GM12878 (cell line): ENCODE measurements around the gene PRSS56. TPM values are rescaled to one million over a fixed set of nuclear protein-coding genes. Genes with fewer than 3 reads are reported as not detected.

Experiments used
- ATAC-seq: fragments of 200-7000 bp; cut with Tn5 transposase; 3 replicates; pipeline ENCODE4 v1.9.1; 2020; ENCODE audit warnings: mild to moderate bottlenecking, moderate library complexity
- BruUV-seq: library from RNA; stranded (reverse); fragments of 400-500 nt; replicated peaks from 2 replicates; lab custom pipeline; 2021; lab: Mats Ljungman, UMichigan
- CTCF ChIA-PET: fragments of 300-600 bp; sonication (Branson Sonifier 250); formaldehyde crosslinking; extraction: SDS; loops from one replicate; lab custom pipeline; 2021; ENCODE audit warnings: inconsistent platforms; lab: Yijun Ruan, JAX
- POLR2A ChIA-PET: fragments of 350-600 bp; formaldehyde crosslinking; extraction: SDS; loops from one replicate; lab custom pipeline; 2021; ENCODE audit warnings: inconsistent platforms; lab: Charles Lee
- RAD21 ChIA-PET: fragments of 300-600 bp; sonication (Branson Sonifier 250); formaldehyde crosslinking; loops from one replicate; lab custom pipeline; 2023; ENCODE audit warnings: antibody characterized with exemption; ENCODE audit not compliant: unreplicated experiment; lab: Charles Lee
- SMC1A ChIA-PET: fragments of 300-600 bp; sonication (Branson Sonifier 250); formaldehyde crosslinking; loops from one replicate; lab custom pipeline; 2023; ENCODE audit not compliant: unreplicated experiment, uncharacterized antibody; lab: Charles Lee
- DNase-seq: peaks from one replicate; pipeline ENCODE4 v3.0.0-alpha.2; 2011; ENCODE audit warnings: low read depth, low spot score
- FAIRE-seq: peaks from 3 replicates; lab custom pipeline; 2011; peaks lifted over from hg19 to GRCh38; lab: Jason Lieb, UNC
- H2AFZ ChIP-seq: 2 replicates; pipeline ENCODE4 v1.6.0; 2011; ENCODE audit warnings: low read depth, low read length, control low read depth; ENCODE audit not compliant: control insufficient read depth
- H3K27ac ChIP-seq: 2 replicates; pipeline ENCODE4 v1.5.1; 2011; ENCODE audit warnings: control low read depth; ENCODE audit not compliant: control insufficient read depth, insufficient read depth
- H3K27me3 ChIP-seq, 2 experiments: replicated peaks in 1 of 2; 2 replicates each; pipeline versions ENCODE4 v1.6.0 to v1.6.1; 2011; ENCODE audit warnings: low read length in 1 of 2; ENCODE audit not compliant: control insufficient read depth in 2 of 2, insufficient read depth in 2 of 2
- H3K36me3 ChIP-seq, 2 experiments: 2 replicates each; pipeline ENCODE4 v1.5.1; 2011; ENCODE audit warnings: low read length in 1 of 2; ENCODE audit not compliant: control insufficient read depth in 2 of 2, insufficient read depth in 2 of 2
- H3K4me1 ChIP-seq: 2 replicates; pipeline ENCODE4 v1.6.1; 2011; ENCODE audit warnings: mild to moderate bottlenecking, low read length, moderate library complexity, mixed read lengths; ENCODE audit not compliant: control insufficient read depth, insufficient read depth
- H3K4me2 ChIP-seq: 2 replicates; pipeline ENCODE4 v1.6.0; 2011; ENCODE audit warnings: control low read depth; ENCODE audit not compliant: control insufficient read depth, insufficient read depth
- H3K4me3 ChIP-seq: fragments of 200-600 bp; sonication (generic); 2 replicates; pipeline ENCODE4 v1.5.1; 2016
- H3K79me2 ChIP-seq: 2 replicates; pipeline ENCODE4 v1.6.0; 2011; ENCODE audit warnings: low read length; ENCODE audit not compliant: control insufficient read depth, insufficient read depth
- H3K9ac ChIP-seq: 2 replicates; pipeline ENCODE4 v1.8.0; 2011; ENCODE audit warnings: low read length, control low read depth, mixed read lengths; ENCODE audit not compliant: control insufficient read depth, insufficient read depth
- H3K9me3 ChIP-seq: replicated peaks from 3 replicates; pipeline ENCODE4 v1.5.1; 2011; ENCODE audit warnings: mild to moderate bottlenecking, low read length; ENCODE audit not compliant: control insufficient read depth, insufficient read depth
- H4K20me1 ChIP-seq: 2 replicates; pipeline ENCODE4 v1.6.0; 2011; ENCODE audit not compliant: control insufficient read depth, insufficient read depth
- CHD1 ChIP-seq: IDR thresholded peaks from 2 replicates; pipeline ENCODE4 v1.6.1; 2012; ENCODE audit warnings: low read depth, low read length, improper control_type of control experiment
- EZH2 ChIP-seq: IDR thresholded peaks from 2 replicates; pipeline ENCODE4 v1.6.1; 2012; ENCODE audit warnings: low read depth, mild to moderate bottlenecking, control low read depth, inconsistent platforms, low read length, borderline replicate concordance; ENCODE audit not compliant: control insufficient read depth
- HDGF ChIP-seq: fragments of 450-650 bp; IDR thresholded peaks from 2 replicates; pipeline ENCODE4 v1.6.1; 2016; ENCODE audit warnings: antibody characterized with exemption
- IRF4 ChIP-seq: IDR thresholded peaks from 2 replicates; pipeline ENCODE4 v1.6.1; 2011; ENCODE audit warnings: low read depth, low read length
- LARP7 ChIP-seq: fragments of 450-650 bp; IDR thresholded peaks from 2 replicates; pipeline ENCODE4 v1.6.1; 2017; ENCODE audit warnings: mild to moderate bottlenecking
- MEF2A ChIP-seq: IDR thresholded peaks from 2 replicates; pipeline ENCODE4 v1.6.1; 2011; ENCODE audit warnings: low read depth, mild to moderate bottlenecking, low read length, moderate library complexity; ENCODE audit not compliant: insufficient read depth
- NR2F1 ChIP-seq: fragments of 450-650 bp; conservative IDR thresholded peaks from 2 replicates; pipeline ENCODE4 v1.6.1; 2017; ENCODE audit warnings: mild to moderate bottlenecking
- PAX5 ChIP-seq: IDR thresholded peaks from 2 replicates; pipeline ENCODE4 v1.6.1; 2011; ENCODE audit warnings: low read depth, low read length, borderline replicate concordance
- PML ChIP-seq: IDR thresholded peaks from 2 replicates; pipeline ENCODE4 v1.6.1; 2012; ENCODE audit warnings: low read length, inconsistent platforms
- RAD51 ChIP-seq: fragments of 450-650 bp; IDR thresholded peaks from 2 replicates; pipeline ENCODE4 v1.6.1; 2016; ENCODE audit warnings: moderate library complexity, mild to moderate bottlenecking, inconsistent platforms
- RFX5 ChIP-seq: IDR thresholded peaks from 2 replicates; pipeline ENCODE4 v1.6.1; 2011; ENCODE audit warnings: low read depth, low read length, improper control_type of control experiment
- TAF1 ChIP-seq: IDR thresholded peaks from 2 replicates; pipeline ENCODE4 v1.6.1; 2011; ENCODE audit warnings: mild to moderate bottlenecking, low read depth, low read length, borderline replicate concordance
- WRNIP1 ChIP-seq: IDR thresholded peaks from 2 replicates; pipeline ENCODE4 v1.6.1; 2011; ENCODE audit warnings: low read depth, low read length, improper control_type of control experiment, borderline replicate concordance
- YY1 ChIP-seq: IDR thresholded peaks from 2 replicates; pipeline ENCODE4 v1.6.1; 2011; ENCODE audit warnings: low read depth, mild to moderate bottlenecking, low read length
- ZZZ3 ChIP-seq: IDR thresholded peaks from 2 replicates; pipeline ENCODE4 v1.6.1; 2011; ENCODE audit warnings: low read depth; ENCODE audit not compliant: control insufficient read depth, insufficient read length
- WGBS: methylation state at CpG from one replicate; pipeline ENCODE4 v1.1.6; 2016; ENCODE audit warnings: low lambda C conversion rate; ENCODE audit not compliant: insufficient replicate concordance, insufficient coverage; ENCODE audit errors: missing lambda C conversion rate; 5-methylcytosine and 5-hydroxymethylcytosine counted together
- in situ Hi-C: fragments of 300-500 bp; cut with MboI; formaldehyde crosslinking; loops from 9 replicates; pipeline ENCODE4 v1.14.3; 2018; ENCODE audit warnings: mixed read lengths
- intact Hi-C: fragments of 100-400 bp; cut with micrococcal nuclease; formaldehyde crosslinking; loops from one replicate; pipeline ENCODE4 v1.14.2; 2022; ENCODE audit not compliant: unreplicated experiment
- polyA plus RNA-seq, 11 experiments: library from polyadenylated mRNA; depleted of rRNA in 4 of 11; unstranded in 6 of 11; stranded (reverse) in 5 of 11; fragments of >200 nt; fragmentation: Nextera tagmentation in 4 of 11; fragmentation: Illumina TruSeq in 1 of 11; extraction: Ambion mirVana in 4 of 11; extraction: Trizol in 1 of 11; gene quantifications; 1 replicate in 1 of 11; 2 replicates in 10 of 11; pipeline versions ENCODE4 v1.2.1 to v1.2.3, GENCODE V29; 2011 to 2016; ENCODE audit warnings: inconsistent platforms in 2 of 11, missing spikeins in 2 of 11, low read depth in 1 of 11
- total RNA-seq, 4 experiments: library from RNA; depleted of rRNA in 3 of 4; stranded (reverse); fragments of >200 nt in 3 of 4; fragmentation: Illumina TruSeq in 1 of 4; extraction: Trizol in 1 of 4; gene quantifications; 2 replicates each; pipeline versions ENCODE4 v1.2.1 to v1.2.3, GENCODE V29; 2013 to 2021
- TF ChIP-seq, protein P1 (sequence below): fragments of 450-650 bp; IDR thresholded peaks from 2 replicates; pipeline ENCODE4 v1.6.1; 2014; ENCODE audit warnings: mild to moderate bottlenecking
- TF ChIP-seq, protein P2 (sequence below): fragments of 450-650 bp; IDR thresholded peaks from 2 replicates; pipeline ENCODE4 v1.6.1; 2017; ENCODE audit warnings: mild to moderate bottlenecking
- TF ChIP-seq, protein P3 (sequence below): IDR thresholded peaks from 2 replicates; pipeline ENCODE4 v1.6.1; 2011; ENCODE audit warnings: low read depth, mild to moderate bottlenecking, low read length, moderate library complexity, borderline replicate concordance; ENCODE audit errors: extremely low read depth
- TF ChIP-seq, protein P4 (sequence below): fragments of 450-650 bp; IDR thresholded peaks from 2 replicates; pipeline ENCODE4 v1.6.1; 2016; ENCODE audit warnings: mild to moderate bottlenecking

Gene PRSS56
- total and polyA plus RNA-seq, 10 of the 15 experiments (the other 5 are each of a cell fraction or from before 2014, with no cell fraction given): not detected

DNA sequence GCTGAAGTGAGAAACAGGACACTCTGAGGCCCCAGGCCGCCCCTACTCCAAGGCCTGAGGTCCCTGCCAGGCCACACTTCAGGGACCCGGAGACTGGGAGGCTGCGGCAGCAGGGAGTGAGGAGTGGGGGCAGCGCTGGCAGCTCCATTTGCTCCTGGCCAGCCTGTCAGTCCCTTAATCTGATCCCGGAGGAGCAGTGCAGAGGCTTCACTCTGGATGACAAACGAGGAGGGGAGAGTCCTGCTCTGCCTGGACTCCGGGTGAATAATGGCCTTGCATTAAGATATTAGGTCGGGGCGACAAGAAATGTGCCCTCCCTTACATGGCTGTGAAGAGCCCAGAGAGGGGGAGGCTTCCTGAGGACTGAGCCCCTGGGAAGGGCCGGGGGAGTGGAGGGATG is 14.3 kb upstream of the PRSS56 start:
- Histone ChIP-seq H3K4me2 (no peak overlapping the region), H3K9ac (no peak overlapping the region), H3K4me1 (no peaks in the 10 kb centered on the region), H3K4me3 (no peak overlapping the region), H2AFZ (no peak overlapping the region), H4K20me1 (no peaks in the 10 kb centered on the region), H3K36me3 (no peaks in the 10 kb centered on the region), H3K27ac (no peak overlapping the region), H3K79me2 (no peaks in the 10 kb centered on the region), H3K27me3 (peaks cover 5 to 11% of the 10 kb centered on the region in 2 experiments), H3K9me3 (no peaks in the 10 kb centered on the region)
- ChIA-PET RAD21 (no interaction called here), CTCF (no interaction called here), SMC1A (no interaction called here), POLR2A (no interaction called here)
- in situ Hi-C loops: no loop called here
- BruUV-seq: no TSS peak
- intact Hi-C loops: no loop called here
- no peak for FAIRE-seq
- WGBS: 27% methylated on average over 9 of the region's 10 CpGs
- ATAC-seq: no peak
- no peak for DNase-seq
- TF ChIP-seq PAX5 (no peak), PML (no peak), LARP7 (no peak), YY1 (no peak), IRF4 (no peak), HDGF (no peak), RAD51 (no peak), RFX5 (no peak), CHD1 (no peak), ZZZ3 (no peak), TAF1 (no peak), WRNIP1 (no peak), EZH2 (no peak), NR2F1 (no peak), MEF2A (no peak)
- TF ChIP-seq, protein P1, sequence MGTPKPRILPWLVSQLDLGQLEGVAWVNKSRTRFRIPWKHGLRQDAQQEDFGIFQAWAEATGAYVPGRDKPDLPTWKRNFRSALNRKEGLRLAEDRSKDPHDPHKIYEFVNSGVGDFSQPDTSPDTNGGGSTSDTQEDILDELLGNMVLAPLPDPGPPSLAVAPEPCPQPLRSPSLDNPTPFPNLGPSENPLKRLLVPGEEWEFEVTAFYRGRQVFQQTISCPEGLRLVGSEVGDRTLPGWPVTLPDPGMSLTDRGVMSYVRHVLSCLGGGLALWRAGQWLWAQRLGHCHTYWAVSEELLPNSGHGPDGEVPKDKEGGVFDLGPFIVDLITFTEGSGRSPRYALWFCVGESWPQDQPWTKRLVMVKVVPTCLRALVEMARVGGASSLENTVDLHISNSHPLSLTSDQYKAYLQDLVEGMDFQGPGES: no peak
- TF ChIP-seq, protein P2, sequence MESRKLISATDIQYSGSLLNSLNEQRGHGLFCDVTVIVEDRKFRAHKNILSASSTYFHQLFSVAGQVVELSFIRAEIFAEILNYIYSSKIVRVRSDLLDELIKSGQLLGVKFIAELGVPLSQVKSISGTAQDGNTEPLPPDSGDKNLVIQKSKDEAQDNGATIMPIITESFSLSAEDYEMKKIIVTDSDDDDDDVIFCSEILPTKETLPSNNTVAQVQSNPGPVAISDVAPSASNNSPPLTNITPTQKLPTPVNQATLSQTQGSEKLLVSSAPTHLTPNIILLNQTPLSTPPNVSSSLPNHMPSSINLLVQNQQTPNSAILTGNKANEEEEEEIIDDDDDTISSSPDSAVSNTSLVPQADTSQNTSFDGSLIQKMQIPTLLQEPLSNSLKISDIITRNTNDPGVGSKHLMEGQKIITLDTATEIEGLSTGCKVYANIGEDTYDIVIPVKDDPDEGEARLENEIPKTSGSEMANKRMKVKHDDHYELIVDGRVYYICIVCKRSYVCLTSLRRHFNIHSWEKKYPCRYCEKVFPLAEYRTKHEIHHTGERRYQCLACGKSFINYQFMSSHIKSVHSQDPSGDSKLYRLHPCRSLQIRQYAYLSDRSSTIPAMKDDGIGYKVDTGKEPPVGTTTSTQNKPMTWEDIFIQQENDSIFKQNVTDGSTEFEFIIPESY: no peak
- TF ChIP-seq, protein P3, sequence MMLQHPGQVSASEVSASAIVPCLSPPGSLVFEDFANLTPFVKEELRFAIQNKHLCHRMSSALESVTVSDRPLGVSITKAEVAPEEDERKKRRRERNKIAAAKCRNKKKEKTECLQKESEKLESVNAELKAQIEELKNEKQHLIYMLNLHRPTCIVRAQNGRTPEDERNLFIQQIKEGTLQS: no peak
- TF ChIP-seq, protein P4, sequence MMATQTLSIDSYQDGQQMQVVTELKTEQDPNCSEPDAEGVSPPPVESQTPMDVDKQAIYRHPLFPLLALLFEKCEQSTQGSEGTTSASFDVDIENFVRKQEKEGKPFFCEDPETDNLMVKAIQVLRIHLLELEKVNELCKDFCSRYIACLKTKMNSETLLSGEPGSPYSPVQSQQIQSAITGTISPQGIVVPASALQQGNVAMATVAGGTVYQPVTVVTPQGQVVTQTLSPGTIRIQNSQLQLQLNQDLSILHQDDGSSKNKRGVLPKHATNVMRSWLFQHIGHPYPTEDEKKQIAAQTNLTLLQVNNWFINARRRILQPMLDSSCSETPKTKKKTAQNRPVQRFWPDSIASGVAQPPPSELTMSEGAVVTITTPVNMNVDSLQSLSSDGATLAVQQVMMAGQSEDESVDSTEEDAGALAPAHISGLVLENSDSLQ: no peak
- TF ChIP-seq, all 136 proteins: peak for 0
